Astrocyte (in vitro differentiated cells and primary cell): Measurements from ENCODE around the gene CXADR. TPM values are rescaled to one million over a fixed set of nuclear protein-coding genes. Genes with fewer than 3 reads are reported as not detected.
A peak's percentile ranks its signal among the peaks of the same experiment; 100 is the strongest.
"Not testable (repeated sequence)": the region's sequence is repeated elsewhere in the genome, so short reads cannot be mapped to it uniquely, and the experiment has no call there.

Source experiments
- DNase-seq: peaks from one replicate; pipeline ENCODE4 v3.0.0-alpha.2; 2010; ENCODE audit warnings: low read depth
- FAIRE-seq: peaks from 2 replicates; lab custom pipeline; 2011; peaks lifted over from hg19 to GRCh38; lab: Jason Lieb, UNC
- H2AFZ ChIP-seq: 2 replicates; pipeline ENCODE4 v1.6.0; 2012; ENCODE audit warnings: low read depth, low read length, inconsistent platforms
- H3K27ac ChIP-seq: 2 replicates; pipeline ENCODE4 v1.5.1; 2011; ENCODE audit warnings: low read depth, low read length, inconsistent platforms
- H3K27me3 ChIP-seq: 2 replicates; pipeline ENCODE4 v1.6.0; 2011; ENCODE audit warnings: low read length, inconsistent platforms; ENCODE audit not compliant: insufficient read depth
- H3K36me3 ChIP-seq: 2 replicates; pipeline ENCODE4 v1.5.1; 2011; ENCODE audit warnings: low read length, inconsistent platforms; ENCODE audit not compliant: insufficient read depth
- H3K4me1 ChIP-seq: 2 replicates; pipeline ENCODE4 v1.5.1; 2011; ENCODE audit warnings: low read length, inconsistent platforms; ENCODE audit not compliant: insufficient read depth
- H3K4me2 ChIP-seq: 2 replicates; pipeline ENCODE4 v1.6.0; 2012; ENCODE audit warnings: low read length, inconsistent platforms
- H3K4me3 ChIP-seq: 2 replicates; pipeline ENCODE4 v1.5.1; 2011; ENCODE audit warnings: low read depth, mild to moderate bottlenecking, low read length, inconsistent platforms; ENCODE audit not compliant: insufficient read depth
- H3K79me2 ChIP-seq: 2 replicates; pipeline ENCODE4 v1.6.0; 2012; ENCODE audit warnings: mild to moderate bottlenecking, low read length, inconsistent platforms; ENCODE audit not compliant: insufficient read depth
- H3K9ac ChIP-seq: 2 replicates; pipeline ENCODE4 v1.6.0; 2012; ENCODE audit warnings: mild to moderate bottlenecking, low read length, inconsistent platforms
- H3K9me3 ChIP-seq: 2 replicates; pipeline ENCODE4 v1.5.1; 2012; ENCODE audit warnings: low read depth, mild to moderate bottlenecking, low read length, inconsistent platforms; ENCODE audit not compliant: insufficient read depth
- H4K20me1 ChIP-seq: 2 replicates; pipeline ENCODE4 v1.6.0; 2012; ENCODE audit warnings: low read length, inconsistent platforms; ENCODE audit not compliant: insufficient read depth
- H3K27ac Mint-ChIP-seq: one replicate; pipeline ENCODE4 v1.8.0; 2021; ENCODE audit warnings: mild to moderate bottlenecking, mixed read lengths; ENCODE audit not compliant: unreplicated experiment
- H3K27me3 Mint-ChIP-seq: one replicate; pipeline ENCODE4 v1.8.0; 2021; ENCODE audit warnings: low read depth, mixed read lengths; ENCODE audit not compliant: unreplicated experiment
- H3K36me3 Mint-ChIP-seq: one replicate; pipeline ENCODE4 v1.8.0; 2021; ENCODE audit warnings: low read depth, mixed read lengths; ENCODE audit not compliant: unreplicated experiment
- H3K4me1 Mint-ChIP-seq: one replicate; pipeline ENCODE4 v1.8.0; 2021; ENCODE audit warnings: low read depth, mixed read lengths; ENCODE audit not compliant: unreplicated experiment
- H3K4me3 Mint-ChIP-seq: one replicate; pipeline ENCODE4 v1.8.0; 2021; ENCODE audit warnings: mild to moderate bottlenecking, moderate library complexity, mixed read lengths; ENCODE audit not compliant: unreplicated experiment
- H3K9me3 Mint-ChIP-seq: one replicate; pipeline ENCODE4 v1.8.0; 2021; ENCODE audit warnings: mild to moderate bottlenecking, mixed read lengths; ENCODE audit not compliant: unreplicated experiment
- CTCF ChIP-seq: IDR thresholded peaks from 2 replicates; pipeline ENCODE4 v1.5.1; 2011; ENCODE audit warnings: low read depth, mild to moderate bottlenecking, inconsistent platforms, low read length, moderate library complexity; ENCODE audit not compliant: insufficient read depth
- EZH2 ChIP-seq: IDR thresholded peaks from 2 replicates; pipeline ENCODE4 v1.6.1; 2012; ENCODE audit warnings: mild to moderate bottlenecking, low read length, inconsistent platforms; ENCODE audit not compliant: insufficient read depth
- total RNA-seq: library from RNA; stranded (reverse); gene quantifications from 2 replicates; pipeline ENCODE4 v1.2.1, GENCODE V29; 2021

The CXADR gene
- total RNA-seq, 1 donor from 2014 or later: 30.6 TPM

GRCh38 chr21:17482928-17483327 is 29.9 kb upstream of the CXADR start:
- no peak for DNase-seq
- Histone ChIP-seq H3K4me2 (no peak overlapping the region), H3K9ac (no peak overlapping the region), H2AFZ (no peak overlapping the region), H3K27ac (no peak overlapping the region), H3K9me3 (no peaks in the 10 kb centered on the region), H3K4me1 (no peaks in the 10 kb centered on the region), H3K4me3 (no peak overlapping the region), H3K79me2 (no peaks in the 10 kb centered on the region), H4K20me1 (no peaks in the 10 kb centered on the region), H3K27me3 (no peaks in the 10 kb centered on the region), H3K36me3 (no peaks in the 10 kb centered on the region)
- no peak overlapping the region for H3K4me3 Mint-ChIP-seq
- H3K27me3 Mint-ChIP-seq: no peaks in the 10 kb centered on the region
- TF ChIP-seq EZH2: no peak
- TF ChIP-seq CTCF: no peak
- no peaks in the 10 kb centered on the region for H3K4me1 Mint-ChIP-seq
- no peak for FAIRE-seq
- no peaks in the 10 kb centered on the region for H3K36me3 Mint-ChIP-seq
- no peaks in the 10 kb centered on the region for H3K9me3 Mint-ChIP-seq
- H3K27ac Mint-ChIP-seq: no peak overlapping the region

DNA sequence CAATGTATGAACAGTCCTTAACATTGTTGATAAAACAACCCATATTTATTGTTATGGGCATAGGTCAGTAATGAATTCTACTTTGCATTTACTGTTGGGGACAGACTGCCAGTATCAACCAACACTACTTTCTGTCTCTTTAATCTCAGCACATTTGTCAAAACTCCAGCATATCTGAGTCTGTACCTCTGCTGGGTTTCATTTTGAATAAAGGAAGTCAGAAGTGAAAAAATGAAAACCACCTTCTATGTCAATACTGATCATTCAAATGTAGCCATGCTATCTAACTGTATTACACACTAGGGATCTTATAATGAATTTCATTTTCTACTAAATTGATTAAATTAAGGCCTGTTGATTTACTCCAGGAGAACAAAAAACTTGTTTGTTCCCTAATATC is 24.2 kb upstream of the CXADR start:
- Histone ChIP-seq H3K79me2 (no peaks in the 10 kb centered on the region), H3K36me3 (no peaks in the 10 kb centered on the region), H3K4me3 (no peak overlapping the region), H3K4me2 (no peak overlapping the region), H4K20me1 (no peaks in the 10 kb centered on the region), H3K9ac (no peak overlapping the region), H3K27me3 (no peaks in the 10 kb centered on the region), H3K4me1 (peaks cover 18% of the 10 kb centered on the region), H2AFZ (no peak overlapping the region), H3K9me3 (no peaks in the 10 kb centered on the region), H3K27ac (no peak overlapping the region)
- Mint-ChIP-seq H3K9me3 (no peaks in the 10 kb centered on the region), H3K27ac (no peak overlapping the region), H3K4me1 (peaks cover 17% of the 10 kb centered on the region), H3K27me3 (no peaks in the 10 kb centered on the region), H3K4me3 (no peak overlapping the region), H3K36me3 (no peaks in the 10 kb centered on the region)
- no peak for FAIRE-seq
- DNase-seq: no peak
- TF ChIP-seq CTCF (no peak), EZH2 (no peak)

GRCh38 chr21:17489565-17489964 is 23.3 kb upstream of the CXADR start:
- not testable (repeated sequence) for H3K4me2 ChIP-seq, H4K20me1 ChIP-seq, H3K27ac ChIP-seq, H3K36me3 ChIP-seq, H3K79me2 ChIP-seq, H3K9me3 Mint-ChIP-seq, H3K9ac ChIP-seq, H3K36me3 Mint-ChIP-seq, H3K4me3 ChIP-seq, H3K27ac Mint-ChIP-seq, H2AFZ ChIP-seq, H3K27me3 Mint-ChIP-seq, H3K27me3 ChIP-seq, H3K9me3 ChIP-seq, H3K4me3 Mint-ChIP-seq
- FAIRE-seq: peak; percentile 83
- H3K4me1 ChIP-seq: peaks cover 18% of the 10 kb centered on the region
- H3K4me1 Mint-ChIP-seq: peaks cover 17% of the 10 kb centered on the region
- peak; percentile 75 for DNase-seq
